Heart left ventricle (tissue), 16 donors: Measurements from ENCODE around the gene CXCR6. TPM values are rescaled to one million over a fixed set of nuclear protein-coding genes. Genes with fewer than 3 reads are reported as not detected.
A peak's percentile ranks its signal among the peaks of the same experiment; 100 is the strongest.

Experiments used
- ATAC-seq, 4 donors: fragments of 200-7000 bp; cut with Tn5 transposase; one replicate each; pipeline ENCODE4 v1.9.1; 2020 to 2022; ENCODE audit warnings: moderate library complexity in 4 of 4, mild to moderate bottlenecking in 3 of 4, moderate number of reproducible peaks in 1 of 4
- DNase-seq, 5 donors: peaks; one replicate each; pipeline ENCODE4 v3.0.0-alpha.2; 2020
- H3K27ac ChIP-seq, 12 donors: fragments of 200-600 bp; sonication (generic) in 4 of 12; one replicate each; pipeline versions ENCODE4 v1.5.0 to v1.8.0; 2016 to 2022; ENCODE audit warnings: mild to moderate bottlenecking in 2 of 12
- H3K27me3 ChIP-seq, 9 donors: fragments of 200-600 bp; sonication (generic) in 2 of 9; one replicate each; pipeline versions ENCODE4 v1.5.1 to v1.8.0; 2016 to 2022; ENCODE audit warnings: mild to moderate bottlenecking in 3 of 9
- H3K36me3 ChIP-seq, 9 donors: fragments of 200-600 bp; sonication (generic) in 2 of 9; one replicate each; pipeline versions ENCODE4 v1.5.0 to v1.8.0; 2018 to 2022; ENCODE audit warnings: mild to moderate bottlenecking in 2 of 9
- H3K4me1 ChIP-seq, 12 donors: fragments of 200-600 bp; sonication (generic) in 4 of 12; one replicate each; pipeline versions ENCODE4 v1.5.0 to v1.8.0; 2016 to 2022; ENCODE audit warnings: mild to moderate bottlenecking in 3 of 12
- H3K4me3 ChIP-seq, 12 donors: fragments of 200-600 bp; sonication (generic) in 4 of 12; one replicate each; pipeline versions ENCODE4 v1.5.0 to v1.8.0; 2017 to 2022; ENCODE audit warnings: mild to moderate bottlenecking in 9 of 12, moderate library complexity in 4 of 12
- H3K9me3 ChIP-seq, 12 donors: fragments of 200-600 bp; sonication (generic) in 4 of 12; one replicate each; pipeline versions ENCODE4 v1.5.0 to v1.8.0; 2016 to 2022; ENCODE audit warnings: mild to moderate bottlenecking in 1 of 12
- POLR2A ChIP-seq, 2 donors: fragments of 450-650 bp; IDR thresholded peaks; one replicate each; pipeline ENCODE4 v1.6.1; 2017; ENCODE audit warnings: antibody characterized with exemption in 2 of 2, mild to moderate bottlenecking in 2 of 2, moderate library complexity in 2 of 2
- WGBS, 4 donors: extraction: QIAGEN DNeasy Blood & Tissue Kit in 2 of 4; methylation state at CpG; one replicate each; pipeline versions ENCODE4 v1.1.5 to v1.1.7; 2013 to 2018; 5-methylcytosine and 5-hydroxymethylcytosine counted together
- intact Hi-C, 10 donors: fragments of 100-400 bp; cut with DNase I; formaldehyde crosslinking; loops; one replicate each; pipeline versions ENCODE4 v1.11.1 to v1.14.2; 2022
- polyA plus RNA-seq, 2 donors: library from polyadenylated mRNA; stranded (reverse); fragments of 200-250 nt; gene quantifications; one replicate each; pipeline ENCODE4 v1.2.3, GENCODE V29; 2013
- total RNA-seq, 9 donors: library from RNA; depleted of rRNA in 2 of 9; stranded (reverse); fragments of >200 nt in 2 of 9; fragmentation: NEBNext Ultra II Directional in 3 of 9; extraction: Animal tissue kit (Norgen Biotek cat#: 25700) in 3 of 9; gene quantifications; one replicate each; pipeline versions ENCODE4 v1.1.0 to v1.2.4, GENCODE V29; 2016 to 2023
- TF ChIP-seq, protein P1 (sequence below), 12 donors: fragments of 200-600 bp; sonication (generic) in 4 of 12; IDR thresholded peaks; one replicate each; pipeline versions ENCODE4 v1.5.0 to v1.8.0; 2018 to 2022; ENCODE audit warnings: antibody characterized with exemption in 12 of 12, mild to moderate bottlenecking in 5 of 12
- donor health status: ischemic (EF 13 %, LVEDD 7.1; RV severe dilation, severe dysfunction).
- donor health status: healthy with polysubstance abuse.
- donor health status: DM: no; HTN: yes; CAD: no.
- donor health status: DM: no; HTN: no; CAD: no.
- donor health status: ischemic (EF 25% LVEDD 6.9; RV normal size, moderate dysfunction).
- donor health status: ischemic (EF 25% LVEDD 5.7; RV mildly dilated, moderate dysfunction).
- donor health status: healthy.
- donor health status: DM: yes; HTN: yes; CAD: no.
- donor health status: ischemic (EF 35%, LVEDD 5.7; RV mildly dilated, moderate dysfunction).
- donor health status: nonischemic (EF 11% LVEDD 7.7; RV severe dilation, severe dysfunction).
- donor health status: DM: yes; HTN: yes; CAD: no.
- donor health status: PGD.
- donor health status: ischemic (EF 29% LVEDD 5.4; RV normal size, mild dysfunction).
- donor health status: nonischemic (EF 23%, LVEDD 6.1; RV moderate dilation, normal function).

CXCR6 gene
- total and polyA plus RNA-seq, 11 donors: 0.19 to 2.1 (median 0.30) TPM; not detected in 3

DNA sequence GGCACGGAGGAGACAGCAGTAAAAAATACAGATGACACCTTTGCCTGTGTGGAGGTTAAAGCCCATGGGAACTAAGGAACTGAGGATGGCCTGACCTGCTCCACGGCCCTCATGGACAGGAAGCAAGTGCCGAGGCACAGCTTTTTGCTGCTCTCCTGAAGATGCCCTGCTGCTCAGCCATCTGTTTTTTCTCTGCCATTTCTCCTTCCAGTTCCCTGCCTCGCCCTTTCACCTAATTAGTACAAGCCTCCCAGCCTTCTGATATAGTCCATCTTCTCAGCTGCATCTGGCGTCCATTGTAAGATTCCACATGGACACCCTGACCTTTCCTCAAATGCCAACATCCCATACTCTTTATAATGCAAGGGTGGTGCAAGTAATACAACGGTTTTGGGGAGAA is 11.8 kb upstream of the CXCR6 start:
- peaks cover 0 to 29% (median 9%) of the 10 kb centered on the region in 12 donors for H3K4me1 ChIP-seq
- no peak for TF ChIP-seq POLR2A (IDR thresholded peaks at IDR 0.05)
- TF ChIP-seq, protein P1, sequence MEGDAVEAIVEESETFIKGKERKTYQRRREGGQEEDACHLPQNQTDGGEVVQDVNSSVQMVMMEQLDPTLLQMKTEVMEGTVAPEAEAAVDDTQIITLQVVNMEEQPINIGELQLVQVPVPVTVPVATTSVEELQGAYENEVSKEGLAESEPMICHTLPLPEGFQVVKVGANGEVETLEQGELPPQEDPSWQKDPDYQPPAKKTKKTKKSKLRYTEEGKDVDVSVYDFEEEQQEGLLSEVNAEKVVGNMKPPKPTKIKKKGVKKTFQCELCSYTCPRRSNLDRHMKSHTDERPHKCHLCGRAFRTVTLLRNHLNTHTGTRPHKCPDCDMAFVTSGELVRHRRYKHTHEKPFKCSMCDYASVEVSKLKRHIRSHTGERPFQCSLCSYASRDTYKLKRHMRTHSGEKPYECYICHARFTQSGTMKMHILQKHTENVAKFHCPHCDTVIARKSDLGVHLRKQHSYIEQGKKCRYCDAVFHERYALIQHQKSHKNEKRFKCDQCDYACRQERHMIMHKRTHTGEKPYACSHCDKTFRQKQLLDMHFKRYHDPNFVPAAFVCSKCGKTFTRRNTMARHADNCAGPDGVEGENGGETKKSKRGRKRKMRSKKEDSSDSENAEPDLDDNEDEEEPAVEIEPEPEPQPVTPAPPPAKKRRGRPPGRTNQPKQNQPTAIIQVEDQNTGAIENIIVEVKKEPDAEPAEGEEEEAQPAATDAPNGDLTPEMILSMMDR (IDR thresholded peaks at IDR 0.05): no peak
- H3K9me3 ChIP-seq: no peaks in the 10 kb centered on the region
- DNase-seq (peak in 1 of 5 donors; percentile 29), ATAC-seq (peak in 2 of 4 donors; percentile 8 to 23)
- H3K4me3 ChIP-seq: no peak overlapping the region
- no peaks in the 10 kb centered on the region for H3K27me3 ChIP-seq
- peaks cover 0 to 100% (median 91%) of the 10 kb centered on the region in 9 donors for H3K36me3 ChIP-seq
- 71 to 83% (median 74%) methylated on average over 6 of the region's 6 CpGs for WGBS, 4 donors
- intact Hi-C loops: loop anchor here in 4 of 10 donors (5.0 to 10.0 kb wide), 3 partner anchors 167 to 443 kb away; partner anchors contain the start of gene CCR5 (in 2 of the 4)
- H3K27ac ChIP-seq: no peak overlapping the region

DNA sequence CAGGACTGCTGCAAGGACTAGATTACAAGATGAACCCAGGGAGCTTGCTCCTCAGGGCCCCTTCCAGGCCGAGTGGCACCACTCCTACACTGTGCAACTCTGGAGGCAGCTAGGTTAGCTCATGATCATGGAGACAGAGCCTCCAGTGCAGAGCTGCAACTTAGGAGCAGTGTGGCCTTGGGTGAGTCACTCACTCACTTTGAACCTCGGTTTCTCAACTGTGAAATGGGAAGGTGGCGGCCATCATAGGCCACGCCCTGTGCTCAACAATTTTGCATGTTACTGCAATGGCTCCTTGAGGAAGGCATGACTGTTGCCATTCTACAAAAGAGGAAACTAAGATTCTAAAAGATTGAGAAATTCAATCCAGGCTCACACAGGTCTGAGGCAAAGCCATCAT is 11.2 kb upstream of the CXCR6 start:
- DNase-seq: peak in 1 of 5 donors; percentile 37
- 86 to 96% (median 92%) methylated on average over 4 of the region's 4 CpGs for WGBS, 4 donors

DNA sequence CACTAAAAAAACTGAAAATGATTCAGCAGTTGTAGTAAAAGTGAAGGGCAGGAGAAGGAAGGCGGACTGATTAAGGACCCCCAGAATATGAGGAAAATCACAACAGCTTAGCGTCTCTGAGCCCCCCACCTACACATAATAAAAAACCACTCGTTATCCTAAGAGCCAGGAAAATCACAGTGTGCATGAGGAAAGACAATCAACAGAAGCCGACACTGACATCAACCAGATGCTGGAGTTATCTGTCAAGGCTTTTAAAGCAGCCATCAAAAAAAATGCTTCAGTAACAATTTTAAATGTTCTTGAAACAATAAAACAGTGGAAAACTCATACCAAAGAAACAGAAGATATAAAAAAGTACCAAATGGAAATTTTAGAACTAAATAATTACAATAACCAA is 9.7 kb upstream of the CXCR6 start:
- ATAC-seq: peak in 1 of 4 donors; percentile 63
- peaks cover 0 to 29% (median 9%) of the 10 kb centered on the region in 12 donors for H3K4me1 ChIP-seq
- H3K4me3 ChIP-seq: no peak overlapping the region
- H3K27me3 ChIP-seq: no peaks in the 10 kb centered on the region
- H3K27ac ChIP-seq: no peak overlapping the region
- WGBS, 4 donors: 49 to 61% (median 51%) methylated on average over 4 of the region's 4 CpGs
- H3K36me3 ChIP-seq: peaks cover 0 to 100% (median 93%) of the 10 kb centered on the region in 9 donors
- intact Hi-C loops: loop anchor here in 4 of 10 donors (5.0 to 10.0 kb wide), 3 partner anchors 169 to 441 kb away; partner anchors contain the start of gene CCR5 (in 2 of the 4)
- H3K9me3 ChIP-seq: no peaks in the 10 kb centered on the region
- no peak for DNase-seq
- TF ChIP-seq, protein P1 (IDR thresholded peaks at IDR 0.05): no peak
- TF ChIP-seq POLR2A (IDR thresholded peaks at IDR 0.05): no peak

More for the DNA sequence above, 11.2 kb upstream of the CXCR6 start:
- Histone ChIP-seq H3K4me3 (no peak overlapping the region), H3K27me3 (no peaks in the 10 kb centered on the region), H3K4me1 (peaks cover 0 to 29% (median 9%) of the 10 kb centered on the region in 12 donors), H3K36me3 (peaks cover 0 to 100% (median 96%) of the 10 kb centered on the region in 9 donors), H3K27ac (no peak overlapping the region), H3K9me3 (no peaks in the 10 kb centered on the region)
- TF ChIP-seq POLR2A (IDR thresholded peaks at IDR 0.05): no peak
- TF ChIP-seq, protein P1 (IDR thresholded peaks at IDR 0.05): no peak
- intact Hi-C loops: loop anchor here in 4 of 10 donors (5.0 to 10.0 kb wide), 3 partner anchors 167 to 443 kb away; partner anchors contain the start of gene CCR5 (in 2 of the 4)
- no peak for ATAC-seq

DNA sequence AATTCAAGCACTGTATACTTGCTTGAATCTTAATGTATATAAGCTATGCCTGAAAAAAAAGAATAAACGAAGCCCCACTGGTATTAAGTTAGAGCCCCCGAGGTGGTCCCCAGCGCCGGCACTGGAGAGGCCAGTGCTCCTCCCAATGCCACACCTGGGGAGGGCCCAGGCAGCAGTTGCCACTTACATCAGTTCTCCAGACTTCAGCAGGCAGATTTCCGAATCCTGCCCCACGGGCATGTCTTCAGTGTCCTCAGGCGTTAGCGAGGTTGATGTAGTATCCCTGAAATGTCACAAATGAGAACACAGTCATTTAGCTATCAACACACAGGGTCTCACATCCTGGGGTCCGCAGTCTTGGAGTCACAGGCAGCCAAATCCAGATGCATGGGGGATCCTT is 7.0 kb upstream of the CXCR6 start:
- H3K4me1 ChIP-seq: peaks cover 0 to 42% (median 16%) of the 10 kb centered on the region in 12 donors
- DNase-seq: peak in 1 of 5 donors; percentile 36
- TF ChIP-seq POLR2A (IDR thresholded peaks at IDR 0.05): no peak
- TF ChIP-seq, protein P1 (IDR thresholded peaks at IDR 0.05): no peak
- WGBS, 4 donors: 83 to 94% (median 87%) methylated on average over 9 of the region's 9 CpGs
- no peaks in the 10 kb centered on the region for H3K27me3 ChIP-seq
- no peak overlapping the region for H3K4me3 ChIP-seq
- no peaks in the 10 kb centered on the region for H3K9me3 ChIP-seq
- peaks cover 0 to 77% (median 66%) of the 10 kb centered on the region in 9 donors for H3K36me3 ChIP-seq
- no peak for ATAC-seq
- intact Hi-C loops: loop anchor here in 3 of 10 donors (10.0 kb wide), 2 partner anchors 171 to 439 kb away; partner anchors contain the start of gene CCR5 (in 2 of the 3)
- H3K27ac ChIP-seq: no peak overlapping the region
